Measurements from ENCODE around the gene MDP1. TPM values are rescaled to one million over a fixed set of nuclear protein-coding genes. Genes with fewer than 3 reads are reported as not detected.

Gene MDP1
- total RNA-seq, 1 experiment from 2014 or later: 18.8 TPM

GRCh38 chr14:24176599-24176998 lies 39.3 kb downstream of the MDP1 start:
- no peak overlapping the region for H3K9ac ChIP-seq (ENCODE audit: extremely low read depth, insufficient read length, low read length)
- no peak overlapping the region for H2AFZ ChIP-seq (ENCODE audit: low read length)
- no peak overlapping the region for H3K18ac ChIP-seq (ENCODE audit: insufficient read length, low read depth, low read length)
- Mint-ChIP-seq H3K4me3 (no peak overlapping the region), H3K4me1 (peaks cover 2 to 10% of the 10 kb centered on the region in 2 experiments; a peak in 3 of 4 replicates), H3K27ac (peak overlapping the region in 1 of 3 experiments; percentile 32; a peak in 1 of 7 replicates), H3K27me3 (ENCODE audit: low read depth) (no peaks in the 10 kb centered on the region; the same call in 1 of the 2 replicates), H3K9me3 (no peaks in the 10 kb centered on the region; a peak in 1 of 5 replicates), H3K36me3 (ENCODE audit: insufficient read depth in 1 of 3, low read depth in 3 of 3) (peaks cover 22 to 60% (median 49%) of the 10 kb centered on the region in 3 experiments)
- no peak overlapping the region for H3K4me2 ChIP-seq (ENCODE audit: insufficient read depth, insufficient read length, low read length)
- H3T11ph ChIP-seq (ENCODE audit: low read length): no peak overlapping the region
- H3K56ac ChIP-seq (ENCODE audit: insufficient read length, low read depth, low read length): no peak overlapping the region
- no peak for TF ChIP-seq CTCF (conservative IDR thresholded peaks at IDR 0.05)
- H4K8ac ChIP-seq (replicated peaks; ENCODE audit: insufficient read length, low read depth, low read length): no peak overlapping the region
- no peak overlapping the region for H3K27ac ChIP-seq (ENCODE audit: insufficient read length, low read depth, low read length)
- no peaks in the 10 kb centered on the region for H3K9me3 ChIP-seq (ENCODE audit: control insufficient read depth, low read depth, low read length)
- H4K20me1 ChIP-seq (ENCODE audit: control insufficient read depth, insufficient read depth, insufficient read length): no peaks in the 10 kb centered on the region
- WGBS (ENCODE audit: extremely low coverage, insufficient read length, low lambda C conversion rate): no CpG with 5 or more reads among the region's 5 CpGs
- DNase-seq: no peak
- H3K79me2 ChIP-seq (ENCODE audit: insufficient read depth, low read length): no peaks in the 10 kb centered on the region
- no peak overlapping the region for H3K14ac ChIP-seq (ENCODE audit: insufficient read depth, low read length)
- H2BK120ac ChIP-seq (ENCODE audit: low read depth, low read length, poor library complexity, severe bottlenecking): no peak overlapping the region
- H3K79me1 ChIP-seq (ENCODE audit: insufficient read depth, low read depth, low read length, poor library complexity, severe bottlenecking): no peaks in the 10 kb centered on the region
- no peak overlapping the region for H4K91ac ChIP-seq (ENCODE audit: insufficient read length, low read depth, low read length)
- H2BK15ac ChIP-seq (ENCODE audit: low read depth, low read length): no peak overlapping the region
- no peak overlapping the region for H3K4ac ChIP-seq (ENCODE audit: low read depth, low read length)
- H2AK5ac ChIP-seq (ENCODE audit: insufficient read length, low read length): no peak overlapping the region
- H3K27me3 ChIP-seq (ENCODE audit: insufficient read depth, low read length): no peaks in the 10 kb centered on the region
- H4K5ac ChIP-seq (ENCODE audit: insufficient read length, low read depth, low read length): no peak overlapping the region
- no peaks in the 10 kb centered on the region for H3K4me1 ChIP-seq (ENCODE audit: insufficient read depth, low read length)
- no peak overlapping the region for H2BK20ac ChIP-seq (ENCODE audit: low read depth, low read length, poor library complexity, severe bottlenecking)
- no peak overlapping the region for H2BK12ac ChIP-seq (ENCODE audit: insufficient read length, low read depth, low read length)
- H3K23ac ChIP-seq (ENCODE audit: insufficient read length, low read depth, low read length): no peak overlapping the region
- no peak overlapping the region for H2BK5ac ChIP-seq (ENCODE audit: insufficient read length, low read length)
- peaks cover 10% of the 10 kb centered on the region for H3K23me2 ChIP-seq (ENCODE audit: insufficient read length, low read depth, low read length, poor library complexity, severe bottlenecking)
